GM12878 (cell line): ENCODE data around the gene DUSP11. TPM values are rescaled to one million over a fixed set of nuclear protein-coding genes. Genes with fewer than 3 reads are reported as not detected.

Experiments
- ATAC-seq: fragments of 200-7000 bp; cut with Tn5 transposase; 3 replicates; pipeline ENCODE4 v1.9.1; 2020; ENCODE audit warnings: mild to moderate bottlenecking, moderate library complexity
- BruUV-seq: library from RNA; stranded (reverse); fragments of 400-500 nt; replicated peaks from 2 replicates; lab custom pipeline; 2021; lab: Mats Ljungman, UMichigan
- CTCF ChIA-PET: fragments of 300-600 bp; sonication (Branson Sonifier 250); formaldehyde crosslinking; extraction: SDS; loops from one replicate; lab custom pipeline; 2021; ENCODE audit warnings: inconsistent platforms; lab: Yijun Ruan, JAX
- POLR2A ChIA-PET: fragments of 350-600 bp; formaldehyde crosslinking; extraction: SDS; loops from one replicate; lab custom pipeline; 2021; ENCODE audit warnings: inconsistent platforms; lab: Charles Lee
- RAD21 ChIA-PET: fragments of 300-600 bp; sonication (Branson Sonifier 250); formaldehyde crosslinking; loops from one replicate; lab custom pipeline; 2023; ENCODE audit warnings: antibody characterized with exemption; ENCODE audit not compliant: unreplicated experiment; lab: Charles Lee
- SMC1A ChIA-PET: fragments of 300-600 bp; sonication (Branson Sonifier 250); formaldehyde crosslinking; loops from one replicate; lab custom pipeline; 2023; ENCODE audit not compliant: unreplicated experiment, uncharacterized antibody; lab: Charles Lee
- DNase-seq: peaks from one replicate; pipeline ENCODE4 v3.0.0-alpha.2; 2011; ENCODE audit warnings: low read depth, low spot score
- FAIRE-seq: peaks from 3 replicates; lab custom pipeline; 2011; peaks lifted over from hg19 to GRCh38; lab: Jason Lieb, UNC
- H2AFZ ChIP-seq: 2 replicates; pipeline ENCODE4 v1.6.0; 2011; ENCODE audit warnings: low read depth, low read length, control low read depth; ENCODE audit not compliant: control insufficient read depth
- H3K27ac ChIP-seq: 2 replicates; pipeline ENCODE4 v1.5.1; 2011; ENCODE audit warnings: control low read depth; ENCODE audit not compliant: control insufficient read depth, insufficient read depth
- H3K27me3 ChIP-seq, 2 experiments: replicated peaks in 1 of 2; 2 replicates each; pipeline versions ENCODE4 v1.6.0 to v1.6.1; 2011; ENCODE audit warnings: low read length in 1 of 2; ENCODE audit not compliant: control insufficient read depth in 2 of 2, insufficient read depth in 2 of 2
- H3K36me3 ChIP-seq, 2 experiments: 2 replicates each; pipeline ENCODE4 v1.5.1; 2011; ENCODE audit warnings: low read length in 1 of 2; ENCODE audit not compliant: control insufficient read depth in 2 of 2, insufficient read depth in 2 of 2
- H3K4me1 ChIP-seq: 2 replicates; pipeline ENCODE4 v1.6.1; 2011; ENCODE audit warnings: mild to moderate bottlenecking, low read length, moderate library complexity, mixed read lengths; ENCODE audit not compliant: control insufficient read depth, insufficient read depth
- H3K4me2 ChIP-seq: 2 replicates; pipeline ENCODE4 v1.6.0; 2011; ENCODE audit warnings: control low read depth; ENCODE audit not compliant: control insufficient read depth, insufficient read depth
- H3K4me3 ChIP-seq: fragments of 200-600 bp; sonication (generic); 2 replicates; pipeline ENCODE4 v1.5.1; 2016
- H3K79me2 ChIP-seq: 2 replicates; pipeline ENCODE4 v1.6.0; 2011; ENCODE audit warnings: low read length; ENCODE audit not compliant: control insufficient read depth, insufficient read depth
- H3K9ac ChIP-seq: 2 replicates; pipeline ENCODE4 v1.8.0; 2011; ENCODE audit warnings: low read length, control low read depth, mixed read lengths; ENCODE audit not compliant: control insufficient read depth, insufficient read depth
- H3K9me3 ChIP-seq: replicated peaks from 3 replicates; pipeline ENCODE4 v1.5.1; 2011; ENCODE audit warnings: mild to moderate bottlenecking, low read length; ENCODE audit not compliant: control insufficient read depth, insufficient read depth
- H4K20me1 ChIP-seq: 2 replicates; pipeline ENCODE4 v1.6.0; 2011; ENCODE audit not compliant: control insufficient read depth, insufficient read depth
- CEBPB ChIP-seq, 2 experiments: fragments of 150-350 bp in 1 of 2; IDR thresholded peaks; 2 replicates each; pipeline ENCODE4 v1.6.1; 2012 to 2014; ENCODE audit warnings: low read depth in 2 of 2, low read length in 2 of 2, borderline replicate concordance in 1 of 2, inconsistent platforms in 1 of 2
- CREM ChIP-seq: IDR thresholded peaks from 2 replicates; pipeline ENCODE4 v1.6.1; 2014; ENCODE audit warnings: antibody characterized with exemption, low read depth
- MYC ChIP-seq: IDR thresholded peaks from 2 replicates; pipeline ENCODE4 v1.6.1; 2011; ENCODE audit warnings: mild to moderate bottlenecking, low read length, moderate library complexity, inconsistent platforms; ENCODE audit not compliant: insufficient read depth, insufficient replicate concordance, insufficient read length, severe bottlenecking
- NRF1 ChIP-seq: conservative IDR thresholded peaks from 2 replicates; pipeline ENCODE4 v1.6.1; 2011; ENCODE audit warnings: mild to moderate bottlenecking, low read depth, low read length, improper control_type of control experiment
- RAD21 ChIP-seq: IDR thresholded peaks from 2 replicates; pipeline ENCODE4 v1.6.1; 2011; ENCODE audit warnings: mild to moderate bottlenecking, low read depth, low read length, moderate library complexity; ENCODE audit not compliant: insufficient read depth
- SMAD5 ChIP-seq: IDR thresholded peaks from 2 replicates; pipeline ENCODE4 v1.6.1; 2016; ENCODE audit warnings: antibody characterized with exemption, low read depth
- SP1 ChIP-seq: IDR thresholded peaks from one replicate; pipeline ENCODE4 v1.6.1; 2011; ENCODE audit warnings: low read depth, low read length
- TCF3 ChIP-seq: IDR thresholded peaks from 2 replicates; pipeline ENCODE4 v1.6.1; 2012; ENCODE audit warnings: low read depth, mild to moderate bottlenecking, low read length, borderline replicate concordance; ENCODE audit not compliant: insufficient read depth
- TCF7 ChIP-seq: IDR thresholded peaks from 2 replicates; pipeline ENCODE4 v1.6.1; 2014; ENCODE audit warnings: antibody characterized with exemption, borderline replicate concordance
- WGBS: methylation state at CpG from one replicate; pipeline ENCODE4 v1.1.6; 2016; ENCODE audit warnings: low lambda C conversion rate; ENCODE audit not compliant: insufficient replicate concordance, insufficient coverage; ENCODE audit errors: missing lambda C conversion rate; 5-methylcytosine and 5-hydroxymethylcytosine counted together
- in situ Hi-C: fragments of 300-500 bp; cut with MboI; formaldehyde crosslinking; loops from 9 replicates; pipeline ENCODE4 v1.14.3; 2018; ENCODE audit warnings: mixed read lengths
- intact Hi-C: fragments of 100-400 bp; cut with micrococcal nuclease; formaldehyde crosslinking; loops from one replicate; pipeline ENCODE4 v1.14.2; 2022; ENCODE audit not compliant: unreplicated experiment
- polyA plus RNA-seq, 11 experiments: library from polyadenylated mRNA; depleted of rRNA in 4 of 11; unstranded in 6 of 11; stranded (reverse) in 5 of 11; fragments of >200 nt; fragmentation: Nextera tagmentation in 4 of 11; fragmentation: Illumina TruSeq in 1 of 11; extraction: Ambion mirVana in 4 of 11; extraction: Trizol in 1 of 11; gene quantifications; 1 replicate in 1 of 11; 2 replicates in 10 of 11; pipeline versions ENCODE4 v1.2.1 to v1.2.3, GENCODE V29; 2011 to 2016; ENCODE audit warnings: inconsistent platforms in 2 of 11, missing spikeins in 2 of 11, low read depth in 1 of 11
- total RNA-seq, 4 experiments: library from RNA; depleted of rRNA in 3 of 4; stranded (reverse); fragments of >200 nt in 3 of 4; fragmentation: Illumina TruSeq in 1 of 4; extraction: Trizol in 1 of 4; gene quantifications; 2 replicates each; pipeline versions ENCODE4 v1.2.1 to v1.2.3, GENCODE V29; 2013 to 2021
- TF ChIP-seq, protein P1 (sequence below): fragments of 450-650 bp; IDR thresholded peaks from 2 replicates; pipeline ENCODE4 v1.6.1; 2017; ENCODE audit warnings: mild to moderate bottlenecking, moderate library complexity
- TF ChIP-seq, protein P2 (sequence below): fragments of 450-650 bp; IDR thresholded peaks from 2 replicates; pipeline ENCODE4 v1.6.1; 2014; ENCODE audit warnings: mild to moderate bottlenecking

Gene DUSP11
- total and polyA plus RNA-seq, 10 of the 15 experiments (the other 5 are each of a cell fraction or from before 2014, with no cell fraction given), result 26.4 to 78.4 (median 47.9) TPM

DNA sequence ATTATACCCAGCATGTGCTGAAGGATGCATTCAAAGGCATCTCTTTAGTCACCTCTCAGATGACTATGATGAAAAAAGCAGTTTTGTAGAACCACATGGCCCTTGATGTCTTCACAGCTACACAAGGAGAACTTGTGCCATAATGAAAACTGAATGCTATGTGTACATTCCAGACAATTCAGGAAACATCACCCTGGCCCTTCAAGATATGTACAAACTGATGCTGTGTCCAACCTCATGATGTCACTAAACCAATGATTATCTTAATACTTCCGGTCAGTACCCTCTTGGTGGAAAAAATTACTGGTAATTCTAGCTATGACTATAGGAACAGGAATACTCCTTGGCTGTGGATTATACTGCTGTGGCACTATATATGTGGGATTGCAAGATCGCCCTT lies 20.0 kb downstream of the DUSP11 start:
- CTCF ChIA-PET, result interaction anchor here (0.7 to 1.1 kb wide), 2 partner anchors 68 to 368 kb away, joined by 4 read pairs; no protein-coding TSS in a partner anchor
- no TSS peak for BruUV-seq
- POLR2A ChIA-PET, result no interaction called here
- Histone ChIP-seq H4K20me1 (no peaks in the 10 kb centered on the region), H3K4me2 (no peak overlapping the region), H3K9me3 (no peaks in the 10 kb centered on the region), H2AFZ (no peak overlapping the region), H3K4me3 (no peak overlapping the region), H3K27me3 (no peaks in the 10 kb centered on the region), H3K9ac (no peak overlapping the region), H3K4me1 (no peaks in the 10 kb centered on the region), H3K36me3 (peaks cover 8 to 12% of the 10 kb centered on the region in 2 experiments), H3K27ac (no peak overlapping the region), H3K79me2 (no peaks in the 10 kb centered on the region)
- in situ Hi-C loops (no loop called here), intact Hi-C loops (no loop called here)
- ATAC-seq, result no peak
- FAIRE-seq, result no peak
- TF ChIP-seq NRF1 (no peak), SP1 (no peak), RAD21 (no peak), TCF3 (no peak), CREM (no peak)
- WGBS, result 84% methylated on average over 2 of the region's 2 CpGs
- SMC1A ChIA-PET, result interaction anchor here (1.2 kb wide), 1 partner anchor 151 kb away, joined by 4 read pairs; no protein-coding TSS in a partner anchor
- DNase-seq, result no peak
- RAD21 ChIA-PET, result no interaction called here

- Histone ChIP-seq H3K4me2 (no peak overlapping the region), H4K20me1 (no peaks in the 10 kb centered on the region), H3K4me1 (no peaks in the 10 kb centered on the region), H3K27ac (no peak overlapping the region), H3K27me3 (no peaks in the 10 kb centered on the region), H3K9ac (no peak overlapping the region), H3K36me3 (peaks cover 8 to 12% of the 10 kb centered on the region in 2 experiments), H2AFZ (no peak overlapping the region), H3K9me3 (no peaks in the 10 kb centered on the region; the same call in 2 of the 3 replicates), H3K79me2 (no peaks in the 10 kb centered on the region), H3K4me3 (no peak overlapping the region)
- ATAC-seq, result no peak
- in situ Hi-C loops, result no loop called here
- RAD21 ChIA-PET, result no interaction called here
- intact Hi-C loops, result no loop called here
- no peak for DNase-seq
- BruUV-seq, result no TSS peak
- POLR2A ChIA-PET, result no interaction called here
- FAIRE-seq, result no peak
- CTCF ChIA-PET, result interaction anchor here (0.7 kb wide), 1 partner anchor 369 kb away, joined by 4 read pairs; no protein-coding TSS in a partner anchor
- WGBS, result 63% methylated on average over 3 of the region's 3 CpGs
- SMC1A ChIA-PET, result no interaction called here
- TF ChIP-seq TCF3 (no peak), SMAD5 (no peak), MYC (no peak), TCF7 (no peak), CEBPB (IDR thresholded peaks at IDR 0.05; ENCODE audit: borderline replicate concordance in 1 of 2, low read depth in 2 of 2, low read length in 2 of 2) (no peak)
- TF ChIP-seq, protein P1, sequence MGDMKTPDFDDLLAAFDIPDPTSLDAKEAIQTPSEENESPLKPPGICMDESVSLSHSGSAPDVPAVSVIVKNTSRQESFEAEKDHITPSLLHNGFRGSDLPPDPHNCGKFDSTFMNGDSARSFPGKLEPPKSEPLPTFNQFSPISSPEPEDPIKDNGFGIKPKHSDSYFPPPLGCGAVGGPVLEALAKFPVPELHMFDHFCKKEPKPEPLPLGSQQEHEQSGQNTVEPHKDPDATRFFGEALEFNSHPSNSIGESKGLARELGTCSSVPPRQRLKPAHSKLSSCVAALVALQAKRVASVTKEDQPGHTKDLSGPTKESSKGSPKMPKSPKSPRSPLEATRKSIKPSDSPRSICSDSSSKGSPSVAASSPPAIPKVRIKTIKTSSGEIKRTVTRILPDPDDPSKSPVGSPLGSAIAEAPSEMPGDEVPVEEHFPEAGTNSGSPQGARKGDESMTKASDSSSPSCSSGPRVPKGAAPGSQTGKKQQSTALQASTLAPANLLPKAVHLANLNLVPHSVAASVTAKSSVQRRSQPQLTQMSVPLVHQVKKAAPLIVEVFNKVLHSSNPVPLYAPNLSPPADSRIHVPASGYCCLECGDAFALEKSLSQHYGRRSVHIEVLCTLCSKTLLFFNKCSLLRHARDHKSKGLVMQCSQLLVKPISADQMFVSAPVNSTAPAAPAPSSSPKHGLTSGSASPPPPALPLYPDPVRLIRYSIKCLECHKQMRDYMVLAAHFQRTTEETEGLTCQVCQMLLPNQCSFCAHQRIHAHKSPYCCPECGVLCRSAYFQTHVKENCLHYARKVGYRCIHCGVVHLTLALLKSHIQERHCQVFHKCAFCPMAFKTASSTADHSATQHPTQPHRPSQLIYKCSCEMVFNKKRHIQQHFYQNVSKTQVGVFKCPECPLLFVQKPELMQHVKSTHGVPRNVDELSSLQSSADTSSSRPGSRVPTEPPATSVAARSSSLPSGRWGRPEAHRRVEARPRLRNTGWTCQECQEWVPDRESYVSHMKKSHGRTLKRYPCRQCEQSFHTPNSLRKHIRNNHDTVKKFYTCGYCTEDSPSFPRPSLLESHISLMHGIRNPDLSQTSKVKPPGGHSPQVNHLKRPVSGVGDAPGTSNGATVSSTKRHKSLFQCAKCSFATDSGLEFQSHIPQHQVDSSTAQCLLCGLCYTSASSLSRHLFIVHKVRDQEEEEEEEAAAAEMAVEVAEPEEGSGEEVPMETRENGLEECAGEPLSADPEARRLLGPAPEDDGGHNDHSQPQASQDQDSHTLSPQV, result no peak
- TF ChIP-seq, protein P2, sequence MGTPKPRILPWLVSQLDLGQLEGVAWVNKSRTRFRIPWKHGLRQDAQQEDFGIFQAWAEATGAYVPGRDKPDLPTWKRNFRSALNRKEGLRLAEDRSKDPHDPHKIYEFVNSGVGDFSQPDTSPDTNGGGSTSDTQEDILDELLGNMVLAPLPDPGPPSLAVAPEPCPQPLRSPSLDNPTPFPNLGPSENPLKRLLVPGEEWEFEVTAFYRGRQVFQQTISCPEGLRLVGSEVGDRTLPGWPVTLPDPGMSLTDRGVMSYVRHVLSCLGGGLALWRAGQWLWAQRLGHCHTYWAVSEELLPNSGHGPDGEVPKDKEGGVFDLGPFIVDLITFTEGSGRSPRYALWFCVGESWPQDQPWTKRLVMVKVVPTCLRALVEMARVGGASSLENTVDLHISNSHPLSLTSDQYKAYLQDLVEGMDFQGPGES, result no peak
Observed at GRCh38 chr2:73759285-73759764, 20.6 kb downstream of the DUSP11 start.
